Lung (tissue), 12 donors: ENCODE measurements around the gene ARHGAP15. TPM values are rescaled to one million over a fixed set of nuclear protein-coding genes. Genes with fewer than 3 reads are reported as not detected.

Source experiments
- ATAC-seq: fragments of 200-7000 bp; cut with Tn5 transposase; one replicate; pipeline ENCODE4 v1.9.1; 2020; ENCODE audit warnings: moderate number of reproducible peaks; ENCODE audit not compliant: insufficient read depth, low FRiP score
- DNase-seq, 3 donors: peaks; one replicate each; pipeline ENCODE4 v3.0.0-alpha.2; 2013 to 2017
- H3K27ac ChIP-seq, 2 donors: one replicate each; pipeline ENCODE4 v1.5.1; 2013; ENCODE audit warnings: mild to moderate bottlenecking in 2 of 2, moderate library complexity in 2 of 2, control low read depth in 1 of 2, inconsistent platforms in 1 of 2, low read depth in 1 of 2, low read length in 1 of 2
- H3K27me3 ChIP-seq, 3 donors: one replicate each; pipeline ENCODE4 v1.5.1; 2013; ENCODE audit warnings: low read length in 2 of 3; ENCODE audit not compliant: control insufficient read depth in 3 of 3, insufficient read depth in 3 of 3
- H3K36me3 ChIP-seq, 4 donors: one replicate each; pipeline ENCODE4 v1.5.1; 2013; ENCODE audit warnings: low read length in 4 of 4, mild to moderate bottlenecking in 1 of 4, moderate library complexity in 1 of 4; ENCODE audit not compliant: control insufficient read depth in 4 of 4, insufficient read depth in 4 of 4
- H3K4me1 ChIP-seq, 5 donors: one replicate each; pipeline ENCODE4 v1.5.1; 2013; ENCODE audit warnings: low read length in 5 of 5, mild to moderate bottlenecking in 2 of 5, moderate library complexity in 1 of 5; ENCODE audit not compliant: control insufficient read depth in 5 of 5, insufficient read depth in 5 of 5
- H3K4me3 ChIP-seq: one replicate; pipeline ENCODE4 v1.5.1; 2013; ENCODE audit warnings: mild to moderate bottlenecking, control low read depth, moderate library complexity
- H3K9ac ChIP-seq, 2 donors: one replicate each; pipeline ENCODE4 v1.5.1; 2013; ENCODE audit warnings: low read length in 2 of 2, control low read depth in 1 of 2; ENCODE audit not compliant: insufficient read depth in 1 of 2
- H3K9me3 ChIP-seq, 4 donors: one replicate each; pipeline ENCODE4 v1.5.1; 2013; ENCODE audit warnings: low read length in 3 of 4, mild to moderate bottlenecking in 1 of 4, moderate library complexity in 1 of 4; ENCODE audit not compliant: control insufficient read depth in 4 of 4, insufficient read depth in 3 of 4
- CTCF ChIP-seq: IDR thresholded peaks from 2 replicates; pipeline ENCODE4 v1.5.1; 2012; ENCODE audit warnings: mild to moderate bottlenecking; ENCODE audit errors: control extremely low read depth, extremely low read depth
- WGBS, 2 donors: extraction: QIAGEN DNeasy Blood & Tissue Kit; methylation state at CpG; one replicate each; pipeline ENCODE4 v1.1.7; 2013; 5-methylcytosine and 5-hydroxymethylcytosine counted together
- polyA plus RNA-seq, 2 donors: library from polyadenylated mRNA; stranded (reverse); fragments of 200-250 nt; gene quantifications; one replicate each; pipeline ENCODE4 v1.2.1, GENCODE V29; 2013
- total RNA-seq, 2 donors: library from RNA; depleted of rRNA in 1 of 2; stranded (reverse); fragments of >200 nt in 1 of 2; gene quantifications; one replicate each; pipeline ENCODE4 v1.2.1, GENCODE V29; 2014 to 2021
- donor health status: control.
- donor health status: control.
- donor health status: Bipolar disorder and iron deficiency.
- donor health status: healthy.
- donor health status: DM: yes; HTN: yes; CAD: no.

Gene ARHGAP15
- total and polyA plus RNA-seq, 4 donors, result 5.9 to 74.3 (median 13.2) TPM

- H3K4me1 ChIP-seq, result peaks cover 0 to 7% (median 0%) of the 10 kb centered on the region in 5 donors
- no peak overlapping the region for H3K4me3 ChIP-seq
- no peaks in the 10 kb centered on the region for H3K9me3 ChIP-seq
- TF ChIP-seq CTCF, result no peak
- no peak overlapping the region for H3K27ac ChIP-seq
- WGBS, 2 donors, result 97 to 100% methylated on average over 1 of the region's 1 CpG
- H3K36me3 ChIP-seq, result no peaks in the 10 kb centered on the region
- ATAC-seq, result no peak
- no peaks in the 10 kb centered on the region for H3K27me3 ChIP-seq
- no peak for DNase-seq
- no peak overlapping the region for H3K9ac ChIP-seq
These were observed 442.5 kb downstream of the ARHGAP15 start for GRCh38 chr2:143571747-143572146.

- DNase-seq, result no peak
- no peaks in the 10 kb centered on the region for H3K9me3 ChIP-seq
- no peaks in the 10 kb centered on the region for H3K36me3 ChIP-seq
- no peak overlapping the region for H3K9ac ChIP-seq
- H3K27me3 ChIP-seq, result no peaks in the 10 kb centered on the region
- H3K4me3 ChIP-seq, result no peak overlapping the region
- no peak for TF ChIP-seq CTCF
- 84 to 89% methylated on average over 4 of the region's 4 CpGs for WGBS, 2 donors
- no peak for ATAC-seq
- peaks cover 0 to 7% (median 0%) of the 10 kb centered on the region in 5 donors for H3K4me1 ChIP-seq
- H3K27ac ChIP-seq, result no peak overlapping the region
These were observed 443.2 kb downstream of the ARHGAP15 start for GRCh38 chr2:143572421-143572820.

- TF ChIP-seq CTCF, result no peak
- H3K27me3 ChIP-seq, result no peaks in the 10 kb centered on the region
- H3K4me3 ChIP-seq, result no peak overlapping the region
- no peaks in the 10 kb centered on the region for H3K36me3 ChIP-seq
- DNase-seq, result no peak
- no peak for ATAC-seq
- 69% methylated on average over 1 of the region's 1 CpG for WGBS, 2 donors
- H3K9me3 ChIP-seq, result no peaks in the 10 kb centered on the region
- no peak overlapping the region for H3K9ac ChIP-seq
- H3K27ac ChIP-seq, result no peak overlapping the region
- peaks cover 0 to 7% (median 0%) of the 10 kb centered on the region in 5 donors for H3K4me1 ChIP-seq
These were observed 444.9 kb downstream of the ARHGAP15 start for GRCh38 chr2:143574069-143574468.

- no peaks in the 10 kb centered on the region for H3K9me3 ChIP-seq
- H3K4me3 ChIP-seq, result no peak overlapping the region
- 85 to 89% methylated on average over 3 of the region's 3 CpGs for WGBS, 2 donors
- ATAC-seq (no peak), DNase-seq (no peak)
- H3K4me1 ChIP-seq, result peaks cover 0 to 5% (median 0%) of the 10 kb centered on the region in 5 donors
- TF ChIP-seq CTCF, result no peak
- no peak overlapping the region for H3K27ac ChIP-seq
- no peak overlapping the region for H3K9ac ChIP-seq
- H3K36me3 ChIP-seq, result no peaks in the 10 kb centered on the region
- no peaks in the 10 kb centered on the region for H3K27me3 ChIP-seq
These were observed 446.1 kb downstream of the ARHGAP15 start for GRCh38 chr2:143575340-143575739.
